GM19397 (cell line): ENCODE measurements around the gene AQP12B.
"Not testable (repeated sequence)": the region's sequence is repeated elsewhere in the genome, so short reads cannot be mapped to it uniquely, and the experiment has no call there.

Experiments
- ATAC-seq: cut with Tn5 transposase; IDR thresholded peaks from one replicate; pipeline ENCODE4 v1.9.1; 2021; ENCODE audit warnings: mild to moderate bottlenecking, moderate library complexity; ENCODE audit not compliant: unreplicated experiment

The AQP12B gene

GRCh38 chr2:240682431-240683224, at the start of gene AQP12B:
TSS of gene AQP12B (minus strand) at chr2:240682885. CDS start at chr2:240682837, 48 bp downstream.
- not testable (repeated sequence) for ATAC-seq

- ATAC-seq, result no peak
These were observed 49.5 kb upstream of the AQP12B start for GRCh38 chr2:240732184-240732583.

- no peak for ATAC-seq
These were observed 48.5 kb upstream of the AQP12B start for GRCh38 chr2:240731178-240731545.

- ATAC-seq, result no peak
These were observed 48.0 kb upstream of the AQP12B start for GRCh38 chr2:240730501-240731177.

- no peak for ATAC-seq
These were observed 46.1 kb upstream of the AQP12B start for GRCh38 chr2:240728827-240729226.

GRCh38 chr2:240728361-240728760, 45.7 kb upstream of the AQP12B start:
- no peak for ATAC-seq

- no peak for ATAC-seq
These were observed 45.2 kb upstream of the AQP12B start for GRCh38 chr2:240727913-240728312.

- no peak for ATAC-seq
These were observed 44.8 kb upstream of the AQP12B start for GRCh38 chr2:240727439-240727838.

- no peak for ATAC-seq
These were observed 44.2 kb upstream of the AQP12B start for GRCh38 chr2:240726876-240727275.

GRCh38 chr2:240725671-240726070, 43.0 kb upstream of the AQP12B start:
- ATAC-seq, result no peak

- no peak for ATAC-seq
These were observed 42.6 kb upstream of the AQP12B start for GRCh38 chr2:240725266-240725665.

- no peak for ATAC-seq
These were observed 41.7 kb upstream of the AQP12B start for GRCh38 chr2:240724431-240724830.

GRCh38 chr2:240723851-240724250, 41.2 kb upstream of the AQP12B start:
- no peak for ATAC-seq

GRCh38 chr2:240722796-240723735, 40.4 kb upstream of the AQP12B start:
- no peak for ATAC-seq

GRCh38 chr2:240722376-240722775, 39.7 kb upstream of the AQP12B start:
- no peak for ATAC-seq

- no peak for ATAC-seq
These were observed 39.0 kb upstream of the AQP12B start for GRCh38 chr2:240721596-240722180.

- ATAC-seq, result no peak
These were observed 38.3 kb upstream of the AQP12B start for GRCh38 chr2:240720686-240721595.

- ATAC-seq, result no peak
These were observed 37.2 kb upstream of the AQP12B start for GRCh38 chr2:240719676-240720545.
